Spinal cord (tissue), 10 donors: ENCODE results near the gene EIF3A. TPM values are rescaled to one million over a fixed set of nuclear protein-coding genes. Genes with fewer than 3 reads are reported as not detected.
"Not testable (repeated sequence)": the region's sequence is repeated elsewhere in the genome, so short reads cannot be mapped to it uniquely, and the experiment has no call there.

Experiments
- DNase-seq, 6 donors: peaks; one replicate each; pipeline versions ENCODE4 v3.0.0 to v3.0.0-alpha.2; 2013 to 2015; ENCODE audit warnings: low spot score in 6 of 6, low read depth in 4 of 6
- H3K27ac ChIP-seq: one replicate; pipeline ENCODE4 v1.5.1; 2013; ENCODE audit warnings: low read depth, low read length, control low read depth
- H3K27me3 ChIP-seq: one replicate; pipeline ENCODE4 v1.6.1; 2013; ENCODE audit warnings: low read length; ENCODE audit not compliant: control insufficient read depth, insufficient read depth
- H3K36me3 ChIP-seq: one replicate; pipeline ENCODE4 v1.6.1; 2013; ENCODE audit warnings: low read length; ENCODE audit not compliant: control insufficient read depth, insufficient read depth
- H3K4me1 ChIP-seq: one replicate; pipeline ENCODE4 v1.6.1; 2013; ENCODE audit warnings: low read length; ENCODE audit not compliant: control insufficient read depth, insufficient read depth
- H3K4me3 ChIP-seq: one replicate; pipeline ENCODE4 v1.5.1; 2013; ENCODE audit warnings: low read depth, low read length, control low read depth
- H3K9me3 ChIP-seq: one replicate; pipeline ENCODE4 v1.6.1; 2013; ENCODE audit warnings: low read length; ENCODE audit not compliant: control insufficient read depth, insufficient read depth
- WGBS: methylation state at CpG from one replicate; pipeline ENCODE4 v1.1.5; 2013; ENCODE audit warnings: missing lambda C conversion rate; ENCODE audit not compliant: insufficient coverage; 5-methylcytosine and 5-hydroxymethylcytosine counted together
- polyA plus RNA-seq, 2 donors: library from polyadenylated mRNA; unstranded; fragments of 120-200 nt; gene quantifications; one replicate each; pipeline ENCODE4 v1.2.1, GENCODE V29; 2013; ENCODE audit not compliant: insufficient read length in 2 of 2
- total RNA-seq, 2 donors: library from RNA; depleted of rRNA in 1 of 2; stranded (reverse); fragments of 120-200 nt in 1 of 2; fragments of >200 nt in 1 of 2; gene quantifications; one replicate each; pipeline versions ENCODE4 v1.2.3 to v1.2.4, GENCODE V29; 2013 to 2014
- donor health status: healthy.

Gene EIF3A
- total and polyA plus RNA-seq, 4 donors, result 77.1 to 111 (median 86.0) TPM

GRCh38 chr10:119029613-119030420 lies 50.8 kb downstream of the EIF3A start, which contains the start of gene NANOS1:
TSS of gene NANOS1 (plus strand) at chr10:119029714. CDS start at chr10:119029802, 88 bp downstream.
- no peaks in the 10 kb centered on the region for H3K27me3 ChIP-seq
- no peaks in the 10 kb centered on the region for H3K9me3 ChIP-seq
- H3K4me3 ChIP-seq, result peak within 1 kb of the TSS; percentile 41
- peak in 2 of 6 donors; percentile 67 to 72 for DNase-seq
- WGBS, result under 1% methylated on average over 136 of the region's 136 CpGs
- H3K27ac ChIP-seq, result peak within 1 kb of the TSS; percentile 71
- H3K36me3 ChIP-seq, result peaks cover 3% of the 10 kb centered on the region
- peaks cover 31% of the 10 kb centered on the region for H3K4me1 ChIP-seq

GRCh38 chr10:119028900-119029612 lies 51.6 kb downstream of the EIF3A start:
- H3K9me3 ChIP-seq, result no peaks in the 10 kb centered on the region
- 5% methylated on average over 68 of the region's 68 CpGs for WGBS
- H3K36me3 ChIP-seq, result peaks cover 3% of the 10 kb centered on the region
- no peaks in the 10 kb centered on the region for H3K27me3 ChIP-seq
- H3K4me3 ChIP-seq, result peak overlapping the region; percentile 41
- peaks cover 31% of the 10 kb centered on the region for H3K4me1 ChIP-seq
- peak; percentile 77 to 98 (median 85) for DNase-seq
- peak overlapping the region; percentile 71 for H3K27ac ChIP-seq

GRCh38 chr10:119028445-119028899 lies 52.1 kb downstream of the EIF3A start:
- H3K36me3 ChIP-seq, H3K27ac ChIP-seq, H3K27me3 ChIP-seq, H3K9me3 ChIP-seq, DNase-seq: not testable (repeated sequence)
- WGBS, result 60% methylated on average over 8 of the region's 10 CpGs
- Histone ChIP-seq H3K4me1 (peaks cover 33% of the 10 kb centered on the region), H3K4me3 (peak overlapping the region; percentile 41)

GRCh38 chr10:119026301-119027110 lies 54.1 kb downstream of the EIF3A start:
- H3K27ac ChIP-seq, result peak overlapping the region; percentile 40
- 72% methylated on average over 12 of the region's 18 CpGs for WGBS

GRCh38 chr10:119025776-119026175 lies 54.8 kb downstream of the EIF3A start:
- peak overlapping the region; percentile 40 for H3K27ac ChIP-seq
- peak in 3 of 6 donors; percentile 34 to 77 (median 43) for DNase-seq
- WGBS, result 48% methylated on average over 7 of the region's 7 CpGs

More at GRCh38 chr10:119026301-119027110, 54.1 kb downstream of the EIF3A start:
- Histone ChIP-seq H3K27me3 (no peaks in the 10 kb centered on the region), H3K36me3 (no peaks in the 10 kb centered on the region), H3K9me3 (no peaks in the 10 kb centered on the region), H3K4me1 (peaks cover 41% of the 10 kb centered on the region), H3K4me3 (no peak overlapping the region)
- DNase-seq, result peak in 1 of 6 donors; percentile 57

GRCh38 chr10:119025336-119025735 lies 55.3 kb downstream of the EIF3A start:
- Histone ChIP-seq H3K27me3 (no peaks in the 10 kb centered on the region), H3K36me3 (no peaks in the 10 kb centered on the region), H3K4me3 (no peak overlapping the region), H3K9me3 (no peaks in the 10 kb centered on the region), H3K27ac (no peak overlapping the region), H3K4me1 (peaks cover 41% of the 10 kb centered on the region)
- WGBS, result 52% methylated on average over 6 of the region's 7 CpGs
- peak in 3 of 6 donors; percentile 28 to 82 (median 54) for DNase-seq

More at GRCh38 chr10:119025776-119026175, 54.8 kb downstream of the EIF3A start:
- no peak overlapping the region for H3K4me3 ChIP-seq
- H3K27me3 ChIP-seq, result no peaks in the 10 kb centered on the region
- no peaks in the 10 kb centered on the region for H3K9me3 ChIP-seq
- H3K36me3 ChIP-seq, result no peaks in the 10 kb centered on the region
- peaks cover 41% of the 10 kb centered on the region for H3K4me1 ChIP-seq

- H3K9me3 ChIP-seq, result no peaks in the 10 kb centered on the region
- H3K4me1 ChIP-seq, result peaks cover 41% of the 10 kb centered on the region
- H3K27me3 ChIP-seq, result no peaks in the 10 kb centered on the region
- no peak overlapping the region for H3K4me3 ChIP-seq
- 61% methylated on average over 4 of the region's 6 CpGs for WGBS
- H3K27ac ChIP-seq, result no peak overlapping the region
- no peaks in the 10 kb centered on the region for H3K36me3 ChIP-seq
- no peak for DNase-seq
Measured at GRCh38 chr10:119024882-119025281, 55.7 kb downstream of the EIF3A start.

- Histone ChIP-seq H3K9me3 (no peaks in the 10 kb centered on the region), H3K27me3 (no peaks in the 10 kb centered on the region), H3K36me3 (no peaks in the 10 kb centered on the region), H3K4me3 (no peak overlapping the region), H3K27ac (no peak overlapping the region), H3K4me1 (peaks cover 34% of the 10 kb centered on the region)
- no peak for DNase-seq
- WGBS, result 70% methylated on average over 7 of the region's 8 CpGs
Measured at GRCh38 chr10:119023553-119023868, 57.1 kb downstream of the EIF3A start.

- Histone ChIP-seq H3K27ac (no peak overlapping the region), H3K36me3 (no peaks in the 10 kb centered on the region), H3K4me1 (peaks cover 34% of the 10 kb centered on the region), H3K4me3 (no peak overlapping the region), H3K9me3 (no peaks in the 10 kb centered on the region), H3K27me3 (no peaks in the 10 kb centered on the region)
- WGBS, result 30% methylated on average over 4 of the region's 8 CpGs
- DNase-seq, result no peak
Measured at GRCh38 chr10:119022846-119023552, 57.6 kb downstream of the EIF3A start.
